IMR-90 (cell line): ENCODE measurements around the gene SERPINA12.

Source experiments
- BHLHE40 ChIP-seq: fragments of 150-350 bp; IDR thresholded peaks from 2 replicates; pipeline ENCODE4 v1.6.1; 2016; ENCODE audit warnings: mild to moderate bottlenecking, low read depth, low read length
- CEBPB ChIP-seq: IDR thresholded peaks from 2 replicates; pipeline ENCODE4 v1.6.1; 2012; ENCODE audit warnings: low read depth, low read length, improper control_type of control experiment
- FOS ChIP-seq: fragments of 150-350 bp; IDR thresholded peaks from 2 replicates; pipeline ENCODE4 v1.6.1; 2016; ENCODE audit warnings: low read depth, low read length
- MAZ ChIP-seq: IDR thresholded peaks from 2 replicates; pipeline ENCODE4 v1.6.1; 2012; ENCODE audit warnings: low read depth, mild to moderate bottlenecking, low read length, improper control_type of control experiment, moderate library complexity, borderline replicate concordance
- MXI1 ChIP-seq: IDR thresholded peaks from 2 replicates; pipeline ENCODE4 v1.6.1; 2012; ENCODE audit warnings: low read depth, mild to moderate bottlenecking, low read length, moderate library complexity, borderline replicate concordance
- NFE2L2 ChIP-seq: fragments of 150-350 bp; IDR thresholded peaks from 2 replicates; pipeline ENCODE4 v1.6.1; 2016; ENCODE audit warnings: low read depth, mild to moderate bottlenecking, low read length
- POLR2A ChIP-seq: IDR thresholded peaks from 2 replicates; pipeline ENCODE4 v1.6.1; 2012; ENCODE audit warnings: mild to moderate bottlenecking, low read depth, low read length
- RAD21 ChIP-seq: IDR thresholded peaks from 2 replicates; pipeline ENCODE4 v1.6.1; 2012; ENCODE audit warnings: low read length, improper control_type of control experiment
- RCOR1 ChIP-seq: IDR thresholded peaks from 2 replicates; pipeline ENCODE4 v1.6.1; 2012; ENCODE audit warnings: mild to moderate bottlenecking, low read length, improper control_type of control experiment; ENCODE audit not compliant: insufficient replicate concordance
- SMC3 ChIP-seq: fragments of 150-350 bp; IDR thresholded peaks from 2 replicates; pipeline ENCODE4 v1.6.1; 2016; ENCODE audit warnings: low read depth, mild to moderate bottlenecking, antibody characterized with exemption, low read length, moderate library complexity
- TF ChIP-seq, protein P1 (sequence below): conservative IDR thresholded peaks from 2 replicates; pipeline ENCODE4 v1.5.1; 2012; ENCODE audit warnings: mild to moderate bottlenecking, low read depth, low read length, improper control_type of control experiment
- TF ChIP-seq, protein P2 (sequence below): fragments of 150-350 bp; IDR thresholded peaks from 2 replicates; pipeline ENCODE4 v1.6.1; 2017; ENCODE audit warnings: mild to moderate bottlenecking, antibody characterized with exemption, low read length, low read depth

DNA sequence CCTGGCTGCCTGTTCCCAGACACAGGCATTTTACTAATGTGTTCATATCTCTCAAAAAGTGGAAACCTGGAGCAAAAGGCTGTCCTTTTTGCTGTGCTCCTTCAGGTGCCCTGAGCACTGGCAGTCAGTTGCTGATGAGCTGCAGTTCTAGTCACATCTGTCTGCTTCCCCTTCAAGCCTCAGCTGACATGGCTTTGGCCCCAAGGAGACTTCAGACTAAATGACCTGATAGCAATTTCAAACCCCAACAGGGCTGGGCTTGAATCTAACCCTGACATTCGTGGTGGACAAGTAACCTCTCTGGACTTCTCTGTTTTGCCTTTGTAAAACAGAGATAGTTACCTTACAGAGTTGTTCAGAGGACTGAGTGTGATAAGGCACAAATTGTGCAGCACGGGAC is 39.0 kb downstream of the SERPINA12 start:
- TF ChIP-seq, protein P1, sequence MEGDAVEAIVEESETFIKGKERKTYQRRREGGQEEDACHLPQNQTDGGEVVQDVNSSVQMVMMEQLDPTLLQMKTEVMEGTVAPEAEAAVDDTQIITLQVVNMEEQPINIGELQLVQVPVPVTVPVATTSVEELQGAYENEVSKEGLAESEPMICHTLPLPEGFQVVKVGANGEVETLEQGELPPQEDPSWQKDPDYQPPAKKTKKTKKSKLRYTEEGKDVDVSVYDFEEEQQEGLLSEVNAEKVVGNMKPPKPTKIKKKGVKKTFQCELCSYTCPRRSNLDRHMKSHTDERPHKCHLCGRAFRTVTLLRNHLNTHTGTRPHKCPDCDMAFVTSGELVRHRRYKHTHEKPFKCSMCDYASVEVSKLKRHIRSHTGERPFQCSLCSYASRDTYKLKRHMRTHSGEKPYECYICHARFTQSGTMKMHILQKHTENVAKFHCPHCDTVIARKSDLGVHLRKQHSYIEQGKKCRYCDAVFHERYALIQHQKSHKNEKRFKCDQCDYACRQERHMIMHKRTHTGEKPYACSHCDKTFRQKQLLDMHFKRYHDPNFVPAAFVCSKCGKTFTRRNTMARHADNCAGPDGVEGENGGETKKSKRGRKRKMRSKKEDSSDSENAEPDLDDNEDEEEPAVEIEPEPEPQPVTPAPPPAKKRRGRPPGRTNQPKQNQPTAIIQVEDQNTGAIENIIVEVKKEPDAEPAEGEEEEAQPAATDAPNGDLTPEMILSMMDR: no peak
- no peak for TF ChIP-seq POLR2A
- no peak for TF ChIP-seq MAZ
- TF ChIP-seq NFE2L2: no peak
- TF ChIP-seq, protein P2, sequence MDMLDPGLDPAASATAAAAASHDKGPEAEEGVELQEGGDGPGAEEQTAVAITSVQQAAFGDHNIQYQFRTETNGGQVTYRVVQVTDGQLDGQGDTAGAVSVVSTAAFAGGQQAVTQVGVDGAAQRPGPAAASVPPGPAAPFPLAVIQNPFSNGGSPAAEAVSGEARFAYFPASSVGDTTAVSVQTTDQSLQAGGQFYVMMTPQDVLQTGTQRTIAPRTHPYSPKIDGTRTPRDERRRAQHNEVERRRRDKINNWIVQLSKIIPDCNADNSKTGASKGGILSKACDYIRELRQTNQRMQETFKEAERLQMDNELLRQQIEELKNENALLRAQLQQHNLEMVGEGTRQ: no peak
- no peak for TF ChIP-seq RCOR1
- TF ChIP-seq SMC3: no peak
- TF ChIP-seq CEBPB: no peak
- TF ChIP-seq MXI1: no peak
- no peak for TF ChIP-seq RAD21
- TF ChIP-seq FOS: no peak
- no peak for TF ChIP-seq BHLHE40
